Spleen (tissue), 7 donors: ENCODE measurements around the gene ABHD12.

ENCODE experiments used
- CTCF ChIP-seq, 11 experiments: fragments of 200-600 bp in 7 of 11; fragments of 450-650 bp in 4 of 11; sonication (generic) in 4 of 11; IDR thresholded peaks in 8 of 11; conservative IDR thresholded peaks in 3 of 11; 1 replicate in 7 of 11; 2 replicates in 4 of 11; pipeline versions ENCODE4 v1.4.0 to v1.8.0; 2016 to 2021; ENCODE audit warnings: antibody characterized with exemption in 11 of 11, inconsistent platforms in 4 of 11, mild to moderate bottlenecking in 1 of 11
- POLR2A ChIP-seq, 3 donors: fragments of 450-650 bp; IDR thresholded peaks; one replicate each; pipeline ENCODE4 v1.5.1; 2017; ENCODE audit warnings: antibody characterized with exemption in 3 of 3, mild to moderate bottlenecking in 1 of 3
- POLR2AphosphoS5 ChIP-seq, 3 donors: sonication (generic); formaldehyde crosslinking; IDR thresholded peaks; one replicate each; pipeline ENCODE4 v1.5.1; 2017; ENCODE audit warnings: antibody characterized with exemption in 3 of 3
- donor health status: DM: no; HTN: no; CAD: no; lungs with moderate emphysema.
- donor health status: DM: no; HTN: no; CAD: no.
- donor health status: DM: no; HTN: no; CAD: no.

DNA sequence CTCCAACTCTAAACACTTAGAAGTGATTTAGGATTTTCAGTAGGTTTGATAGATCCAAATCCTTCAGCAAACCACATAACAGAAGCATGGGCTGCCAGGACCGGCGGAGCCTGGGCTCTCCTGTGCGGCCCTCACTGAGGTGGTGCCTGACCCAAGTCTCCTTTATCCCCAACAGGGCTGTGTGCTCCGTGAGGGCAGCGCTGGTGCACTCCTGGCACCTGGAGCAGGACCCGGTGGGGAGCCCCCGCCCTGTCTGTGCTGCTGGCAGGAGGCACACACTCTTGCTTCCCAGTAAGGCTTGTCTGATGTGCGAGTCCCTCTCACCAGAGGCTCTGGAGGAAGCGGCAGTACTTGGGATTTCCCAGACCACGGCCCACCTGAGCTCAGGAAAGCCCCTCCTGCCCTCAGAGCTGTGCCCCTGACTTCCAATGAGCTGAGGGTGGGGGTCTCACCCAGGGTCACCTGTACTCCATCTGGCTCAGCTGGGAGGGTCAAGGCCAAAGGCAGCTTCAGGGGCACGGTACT lies 86.5 kb downstream of the ABHD12 start:
- TF ChIP-seq POLR2AphosphoS5 (IDR thresholded peaks at IDR 0.05) (peak in 1 of 3 donors; percentile 36), CTCF (IDR thresholded peaks at IDR 0.05 in 8 of 11, conservative IDR thresholded peaks at IDR 0.05 in 3 of 11) (no peak), POLR2A (IDR thresholded peaks at IDR 0.05) (no peak)
